Measurements from ENCODE around the gene ASCC3.
"Not testable (repeated sequence)": the region's sequence is repeated elsewhere in the genome, so short reads cannot be mapped to it uniquely, and the experiment has no call there.

The ASCC3 gene

DNA sequence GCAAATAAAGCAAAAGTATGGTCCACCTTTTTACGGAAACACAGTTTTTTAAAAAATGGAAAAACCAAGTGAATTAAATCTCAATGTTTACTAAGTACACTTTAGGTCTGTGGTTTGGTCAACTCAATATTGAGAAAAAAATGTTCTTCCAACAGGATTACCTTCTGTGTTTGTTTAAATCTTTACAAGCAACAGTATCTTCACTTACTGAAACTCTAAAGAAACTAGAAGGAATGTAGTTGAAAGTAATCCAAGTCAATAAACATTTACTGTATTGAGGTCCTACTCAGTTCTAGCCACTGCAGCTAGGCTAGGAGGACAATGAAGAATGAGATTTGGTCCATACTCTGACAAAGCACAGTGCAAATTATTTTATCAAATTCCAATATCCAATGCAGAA is 80.1 kb downstream of the ASCC3 start:
- DNase-seq = no peak

DNA sequence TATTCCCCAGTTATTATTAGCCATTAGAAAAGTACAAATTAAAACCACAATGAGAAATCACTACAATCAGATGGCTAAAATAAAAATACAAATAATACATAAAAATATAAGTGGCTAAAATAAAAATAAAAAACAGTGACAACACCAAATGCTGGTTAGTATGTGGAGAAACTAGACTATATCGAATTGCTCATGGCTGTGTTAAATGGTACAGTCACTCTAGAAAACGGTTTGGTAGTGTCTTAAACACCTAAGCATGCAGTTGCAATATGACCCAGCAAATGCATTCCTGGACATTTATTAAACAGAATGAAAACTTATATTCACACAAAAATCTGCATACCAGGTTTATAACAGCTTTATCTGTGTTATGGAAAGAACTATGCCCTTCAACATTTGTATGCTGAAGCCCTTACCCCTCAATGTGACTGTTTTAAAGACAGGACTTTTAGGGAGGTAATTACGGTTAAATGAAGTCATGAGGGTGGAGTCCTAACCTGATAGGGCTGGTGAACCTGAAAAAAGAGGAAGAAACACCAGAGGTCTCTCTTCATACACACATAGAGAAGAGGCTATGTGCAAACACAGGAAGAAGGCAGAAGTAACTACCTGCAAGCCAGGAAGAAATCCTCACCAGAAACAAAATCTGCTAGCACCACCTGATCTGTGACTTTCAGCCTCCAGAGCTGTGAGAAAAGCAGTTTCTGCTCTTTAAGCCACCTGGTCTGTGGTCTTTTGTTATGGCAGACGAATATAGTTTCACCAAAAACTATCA is 84.9 kb downstream of the ASCC3 start:
- no peak for DNase-seq

- DNase-seq = no peak
These were observed 91.0 kb downstream of the ASCC3 start for GRCh38 chr6:100790084-100790483.

GRCh38 chr6:100785982-100786381 is 95.1 kb downstream of the ASCC3 start:
- DNase-seq = no peak

DNA sequence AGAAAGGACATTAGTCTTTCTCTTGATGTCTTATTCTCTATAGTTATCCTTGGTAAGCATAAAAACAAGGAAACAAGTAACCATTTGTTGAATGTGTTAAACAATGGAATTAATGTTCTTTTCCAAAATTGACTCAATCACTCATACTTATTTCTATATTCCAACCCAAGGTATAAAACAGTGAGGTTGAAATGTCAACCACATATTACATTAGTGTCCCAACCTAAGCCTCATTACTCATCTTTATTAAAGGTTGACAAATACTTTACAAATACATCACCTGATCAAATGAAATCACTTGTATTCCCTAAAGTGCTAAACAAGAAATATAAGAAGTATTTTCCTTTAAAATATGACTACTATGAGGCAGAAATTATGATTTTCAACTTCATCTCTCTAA is 100.5 kb downstream of the ASCC3 start:
- no peak for DNase-seq

DNA sequence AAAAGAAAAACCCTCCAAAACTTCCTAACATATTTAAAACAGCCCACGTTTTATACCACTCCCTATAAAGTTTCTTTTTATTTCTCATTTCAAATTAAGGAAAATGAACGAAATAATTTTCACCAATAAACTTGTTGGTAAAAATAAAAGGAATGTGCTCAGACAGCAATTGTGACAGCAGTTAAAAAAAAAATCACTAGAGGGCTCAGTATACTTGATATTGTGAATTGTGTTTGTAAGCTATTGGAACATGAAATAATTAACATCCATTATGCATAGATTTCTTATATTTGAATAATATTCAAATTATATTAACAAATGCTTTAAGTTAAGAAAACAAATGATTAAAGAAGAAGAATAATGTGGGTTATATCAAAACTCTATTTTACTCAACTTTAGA is 105.5 kb downstream of the ASCC3 start:
- no peak for DNase-seq

GRCh38 chr6:100774681-100775080 is 106.4 kb downstream of the ASCC3 start:
- DNase-seq = no peak

- DNase-seq = no peak
These were observed 112.2 kb downstream of the ASCC3 start for GRCh38 chr6:100768816-100769351.

- DNase-seq = no peak
These were observed 117.4 kb downstream of the ASCC3 start for GRCh38 chr6:100763617-100764241.

GRCh38 chr6:100761841-100762240 is 119.3 kb downstream of the ASCC3 start:
- no peak for DNase-seq

DNA sequence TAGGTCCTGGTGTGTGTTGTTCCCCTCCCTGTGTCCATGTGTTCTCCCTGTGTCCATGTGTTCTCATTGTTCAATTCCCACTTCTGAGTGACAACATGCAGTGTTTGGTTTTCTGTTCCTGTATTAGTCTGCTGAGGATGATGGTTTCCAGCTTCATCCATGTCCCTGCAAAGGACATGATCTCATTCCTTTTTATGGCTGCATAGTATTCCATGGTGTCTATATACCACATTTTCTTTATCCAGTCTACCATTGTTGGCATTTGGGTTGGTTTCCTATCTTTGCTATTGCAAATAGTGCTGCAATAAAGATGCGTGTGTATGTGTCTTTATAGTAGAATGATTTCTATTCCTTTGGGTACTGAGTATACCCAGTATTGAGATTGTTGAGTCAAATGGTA is 122.7 kb downstream of the ASCC3 start:
- not testable (repeated sequence) for DNase-seq

DNA sequence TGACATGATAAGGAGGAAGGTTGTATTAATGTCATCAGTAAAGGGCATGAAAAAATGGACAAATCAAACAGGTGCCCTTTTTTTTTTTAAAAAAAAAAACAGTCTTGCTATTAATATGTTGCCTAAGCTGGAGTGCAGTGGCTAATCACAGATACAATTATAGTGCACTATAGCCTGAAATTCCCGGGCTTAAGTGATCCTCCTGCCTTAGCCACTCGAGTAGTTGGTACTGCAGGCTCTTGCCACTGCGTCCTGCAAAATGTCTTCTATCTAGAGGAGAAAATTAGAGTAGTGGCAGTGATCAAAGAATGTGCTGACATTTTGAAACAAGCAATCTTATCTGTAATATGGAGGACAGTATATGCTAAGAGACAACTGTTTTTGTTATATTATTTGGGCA is 127.7 kb downstream of the ASCC3 start:
- no peak for DNase-seq

- DNase-seq = no peak
These were observed 129.5 kb downstream of the ASCC3 start for GRCh38 chr6:100751590-100751989.

DNA sequence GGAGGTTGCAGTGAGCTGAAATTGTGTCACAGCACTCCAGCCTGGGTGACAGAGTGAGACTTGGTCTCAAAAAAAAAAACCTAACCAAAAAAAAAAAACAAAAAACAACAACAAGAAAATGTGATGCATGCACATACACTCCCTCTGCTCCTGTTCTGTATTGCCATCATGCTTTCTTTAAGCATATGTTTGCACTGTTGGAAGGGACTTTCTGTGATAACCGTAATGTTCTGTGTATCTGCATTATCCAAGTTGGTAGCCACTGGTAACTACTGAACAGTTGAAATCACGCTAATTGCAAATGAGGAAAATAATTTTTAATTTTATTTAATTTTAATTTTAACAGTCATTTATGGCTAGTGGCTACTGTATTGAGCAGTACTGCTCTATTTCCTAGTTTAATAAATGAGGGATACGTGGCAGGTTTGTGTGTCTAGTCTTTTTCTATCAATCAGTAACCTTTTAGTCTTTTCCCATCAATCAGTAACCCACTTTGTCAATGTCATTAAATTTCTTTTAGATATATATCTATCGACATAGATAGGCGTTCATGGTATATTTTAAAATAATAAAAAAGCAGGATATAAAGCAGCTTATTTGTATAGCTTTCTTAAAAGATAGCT is 135.6 kb downstream of the ASCC3 start:
- DNase-seq = no peak

DNA sequence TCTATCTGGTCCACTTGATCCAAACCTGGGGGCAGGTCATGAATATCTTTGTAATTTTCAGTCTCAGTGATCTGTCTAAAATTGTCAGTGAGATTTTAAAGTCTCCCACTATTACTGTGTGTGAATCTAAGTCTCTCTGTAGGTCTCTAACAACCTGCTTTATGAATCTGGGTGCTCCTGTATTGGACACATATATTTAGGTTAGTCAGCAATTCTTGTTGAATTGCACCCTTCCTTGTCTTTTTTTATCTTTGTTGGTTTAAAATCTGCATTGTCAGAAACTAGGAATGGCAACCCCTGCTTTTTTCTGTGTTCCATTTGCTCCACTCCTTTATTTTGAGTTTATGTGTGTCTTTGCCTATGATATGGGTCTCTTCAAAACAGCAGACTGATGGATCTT is 140.7 kb downstream of the ASCC3 start:
- DNase-seq = no peak

DNA sequence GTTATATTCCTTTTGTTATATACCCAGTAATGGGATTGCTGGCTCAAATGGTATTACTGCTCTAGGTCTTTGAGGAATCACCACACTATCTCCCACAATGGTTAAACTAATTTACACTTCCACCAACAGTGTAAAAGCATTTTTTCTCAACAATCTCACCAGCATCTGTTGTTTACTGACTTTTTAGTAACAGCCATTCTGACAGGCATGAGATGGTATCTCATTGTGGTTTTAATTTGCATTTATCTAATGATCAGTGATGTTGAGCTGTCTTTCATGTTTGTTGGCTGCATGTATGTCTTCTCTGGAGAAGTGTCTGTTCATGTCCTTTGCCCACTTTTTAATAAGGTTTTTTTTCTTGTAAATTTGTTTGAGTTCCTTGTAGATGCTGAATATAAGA is 143.4 kb downstream of the ASCC3 start:
- DNase-seq = not testable (repeated sequence)

DNA sequence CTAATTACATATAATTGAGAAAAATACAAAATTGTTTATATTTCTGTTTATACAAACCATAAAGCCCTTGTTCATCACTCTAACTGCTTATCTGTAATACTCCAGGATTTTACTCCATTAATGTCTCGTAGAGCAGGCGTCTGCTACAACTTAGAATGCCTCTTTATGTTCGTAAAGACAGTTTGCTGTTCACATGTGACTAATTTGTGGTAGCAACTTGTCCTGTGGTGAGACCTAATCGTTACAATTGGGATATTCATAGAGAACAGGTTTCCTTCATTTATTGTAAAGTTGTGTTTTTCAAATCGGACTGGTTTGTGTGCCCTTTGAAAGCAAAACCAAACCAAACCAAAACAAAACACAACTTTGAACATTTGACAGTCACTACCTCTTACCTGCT is 149.7 kb downstream of the ASCC3 start:
- no peak for DNase-seq

DNA sequence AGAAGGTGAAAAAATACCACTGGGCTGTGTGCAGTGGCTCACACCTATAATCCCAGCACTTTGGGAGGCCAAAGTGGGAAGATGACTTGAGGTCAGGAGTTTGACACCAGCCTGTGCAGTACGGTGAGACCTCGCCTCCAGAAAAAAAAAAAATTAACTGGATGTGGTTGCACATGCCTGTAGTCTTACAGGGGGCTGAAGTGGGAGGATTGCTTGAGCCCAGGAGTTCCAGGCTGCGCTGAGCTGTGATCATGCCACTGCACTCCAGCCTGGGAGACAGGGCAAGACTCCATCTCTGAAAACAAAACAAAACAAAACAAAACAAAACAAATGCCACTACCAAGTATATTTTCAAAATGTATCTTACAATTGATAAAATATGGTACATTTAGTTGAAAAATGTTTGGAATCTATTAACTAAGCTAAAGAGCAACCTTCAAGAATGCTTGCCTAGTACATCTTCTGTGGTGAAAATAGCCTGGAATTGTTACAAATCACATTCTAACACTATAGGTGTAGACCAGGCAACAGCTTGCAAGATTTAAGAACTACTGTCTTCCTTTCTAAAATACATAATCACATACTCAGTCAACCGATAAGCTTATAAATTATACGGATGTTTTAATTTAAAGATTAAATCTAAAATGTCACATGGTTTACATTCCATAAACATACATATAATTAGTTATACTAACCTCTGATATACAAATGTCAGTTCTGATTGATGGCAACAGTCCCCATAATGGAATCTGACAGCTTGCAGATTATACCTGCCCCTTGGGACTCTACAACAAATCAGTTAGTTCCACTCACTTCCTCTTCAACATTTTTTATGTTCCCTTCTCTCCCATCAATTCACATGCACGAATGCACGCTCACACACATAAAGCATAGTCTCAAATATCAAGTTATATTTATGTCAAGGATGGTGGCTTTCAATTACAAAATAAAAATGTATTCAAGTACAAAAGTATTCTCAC is 150.8 kb downstream of the ASCC3 start:
- no peak for DNase-seq

GRCh38 chr6:100726666-100727065 is 154.5 kb downstream of the ASCC3 start:
- no peak for DNase-seq

DNA sequence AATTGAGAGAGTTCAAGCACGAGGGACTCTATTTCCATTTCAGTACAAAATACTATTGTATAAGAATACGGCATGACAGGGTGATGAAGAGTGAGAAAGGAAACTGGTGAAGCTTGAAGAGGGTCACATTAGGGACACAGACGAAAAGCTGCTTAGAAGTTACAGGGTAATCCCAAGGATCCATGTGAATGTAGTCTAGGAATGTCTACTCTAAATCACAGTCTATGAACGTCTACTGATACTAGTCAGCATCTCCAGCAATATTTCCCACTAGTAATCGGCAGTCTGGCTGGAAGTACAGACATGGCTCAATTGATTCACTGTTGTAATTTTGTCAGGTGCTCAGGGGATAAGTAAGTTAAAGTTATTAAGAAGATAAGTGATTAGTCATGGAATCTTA is 156.4 kb downstream of the ASCC3 start:
- DNase-seq = no peak

DNA sequence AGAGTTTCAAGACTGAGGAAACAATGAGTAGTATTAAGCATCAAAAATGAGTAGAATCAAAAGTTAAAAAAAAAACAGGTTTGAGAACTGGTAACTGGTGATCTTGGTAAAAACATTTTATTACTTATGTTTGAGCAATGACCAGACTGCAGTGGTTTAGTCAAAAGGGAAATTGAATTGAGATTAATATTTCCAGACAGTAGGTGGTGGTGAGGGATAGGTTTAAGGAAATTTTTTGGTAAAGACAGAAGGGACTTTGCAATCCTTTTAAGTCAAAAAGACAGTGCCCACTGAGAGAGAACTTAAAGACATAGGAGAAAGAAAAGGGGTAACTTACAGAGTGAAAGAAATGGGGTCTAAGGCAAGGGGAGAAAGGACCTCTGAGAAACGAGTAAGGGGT is 156.9 kb downstream of the ASCC3 start:
- DNase-seq = no peak

DNA sequence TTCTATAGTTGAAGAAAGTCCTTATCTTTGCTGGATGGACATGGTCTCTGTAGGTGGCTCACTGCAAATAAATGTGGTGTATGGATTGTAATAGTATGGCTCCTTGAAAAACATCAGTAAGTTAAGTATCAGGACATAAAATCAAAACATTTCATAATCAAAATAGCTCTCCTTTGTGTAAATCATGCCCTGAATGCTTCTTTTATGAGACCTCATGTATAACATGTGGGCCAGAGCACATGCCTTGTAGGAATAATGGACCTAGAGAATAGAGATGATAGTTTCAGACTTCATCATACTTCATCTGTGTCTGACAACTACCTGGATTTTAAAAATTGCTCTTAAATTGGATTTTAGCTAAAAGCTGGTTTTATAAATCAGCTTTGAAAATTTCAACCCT is 159.9 kb downstream of the ASCC3 start:
- no peak for DNase-seq
